SK-N-SH treated with all-trans-retinoic acid at 6 μM for 48 hours (cell line): ENCODE data around the gene KCNAB3.

ENCODE experiments used
- ATAC-seq: fragments of 200-7000 bp; cut with Tn5 transposase; 3 replicates; pipeline ENCODE4 v1.9.1; 2020; ENCODE audit warnings: mild to moderate bottlenecking, moderate library complexity
- ARNTL ChIP-seq: fragments of 450-650 bp; formaldehyde crosslinking; IDR thresholded peaks from 2 replicates; pipeline ENCODE4 v1.5.0; 2020; ENCODE audit warnings: low read depth, mild to moderate bottlenecking, moderate library complexity, borderline replicate concordance
- BACH2 ChIP-seq: fragments of 250-450 bp; sonication (Bioruptor Pico); IDR thresholded peaks from 2 replicates; pipeline ENCODE4 v1.9.0; 2021; ENCODE audit warnings: mild to moderate bottlenecking, borderline replicate concordance
- CSDC2 ChIP-seq: fragments of 250-450 bp; sonication (Bioruptor Pico); IDR thresholded peaks from 2 replicates; pipeline ENCODE4 v1.5.0; 2020; ENCODE audit warnings: mild to moderate bottlenecking, moderate library complexity
- ESRRG ChIP-seq: fragments of 250-450 bp; sonication (Bioruptor Pico); IDR thresholded peaks from 2 replicates; pipeline ENCODE4 v1.6.1; 2021; ENCODE audit warnings: mild to moderate bottlenecking
- GLIS3 ChIP-seq: fragments of 250-450 bp; sonication (Bioruptor Pico); IDR thresholded peaks from 2 replicates; pipeline ENCODE4 v1.5.0; 2020; ENCODE audit warnings: mild to moderate bottlenecking, moderate library complexity
- ISL1 ChIP-seq: fragments of 250-450 bp; sonication (Bioruptor Pico); IDR thresholded peaks from 2 replicates; pipeline ENCODE4 v2.1.2; 2022; ENCODE audit warnings: mild to moderate bottlenecking, moderate library complexity
- OSR1 ChIP-seq: fragments of 250-450 bp; sonication (Bioruptor Pico); IDR thresholded peaks from 2 replicates; pipeline ENCODE4 v1.8.0; 2022; ENCODE audit warnings: moderate library complexity, mild to moderate bottlenecking, inconsistent platforms
- PATZ1 ChIP-seq: fragments of 250-450 bp; sonication (Bioruptor Pico); IDR thresholded peaks from 2 replicates; pipeline ENCODE4 v1.8.0; 2020; ENCODE audit warnings: mild to moderate bottlenecking, moderate library complexity, borderline replicate concordance
- PPARA ChIP-seq: fragments of 250-450 bp; sonication (Bioruptor Pico); IDR thresholded peaks from 2 replicates; pipeline ENCODE4 v1.5.0; 2020; ENCODE audit warnings: mild to moderate bottlenecking, borderline replicate concordance
- RARB ChIP-seq: fragments of 250-450 bp; sonication (Bioruptor Pico); IDR thresholded peaks from 2 replicates; pipeline ENCODE4 v1.8.0; 2021; ENCODE audit warnings: mild to moderate bottlenecking, moderate library complexity
- SNAI2 ChIP-seq: fragments of 250-450 bp; sonication (Bioruptor Pico); IDR thresholded peaks from 2 replicates; pipeline ENCODE4 v1.5.0; 2020; ENCODE audit warnings: mild to moderate bottlenecking, moderate library complexity
- TOX ChIP-seq: fragments of 250-450 bp; sonication (Bioruptor Pico); IDR thresholded peaks from 2 replicates; pipeline ENCODE4 v1.8.0; 2021; ENCODE audit warnings: mild to moderate bottlenecking, moderate library complexity, borderline replicate concordance
- TSHZ2 ChIP-seq: fragments of 250-450 bp; sonication (Bioruptor Pico); IDR thresholded peaks from 2 replicates; pipeline ENCODE4 v1.5.0; 2020; ENCODE audit warnings: mild to moderate bottlenecking, moderate library complexity
- ZC3H10 ChIP-seq: fragments of 250-450 bp; sonication (Bioruptor Pico); IDR thresholded peaks from 2 replicates; pipeline ENCODE4 v1.5.1; 2021; ENCODE audit warnings: mild to moderate bottlenecking, moderate library complexity
- ZFP30 ChIP-seq: fragments of 450-650 bp; formaldehyde crosslinking; IDR thresholded peaks from 2 replicates; pipeline ENCODE4 v1.5.0; 2022; ENCODE audit warnings: mild to moderate bottlenecking, moderate library complexity
- ZNF565 ChIP-seq: fragments of 450-650 bp; formaldehyde crosslinking; conservative IDR thresholded peaks from 2 replicates; pipeline ENCODE4 v1.5.0; 2020; ENCODE audit warnings: low read depth, mild to moderate bottlenecking, moderate library complexity
- ZNF8 ChIP-seq: fragments of 450-650 bp; formaldehyde crosslinking; IDR thresholded peaks from 2 replicates; pipeline ENCODE4 v1.5.0; 2020; ENCODE audit warnings: mild to moderate bottlenecking, moderate library complexity
- TF ChIP-seq, protein P1 (sequence below): fragments of 250-450 bp; sonication (Bioruptor Pico); IDR thresholded peaks from 2 replicates; pipeline ENCODE4 v1.5.1; 2020; ENCODE audit warnings: low read depth, mild to moderate bottlenecking, moderate library complexity

KCNAB3 gene

DNA sequence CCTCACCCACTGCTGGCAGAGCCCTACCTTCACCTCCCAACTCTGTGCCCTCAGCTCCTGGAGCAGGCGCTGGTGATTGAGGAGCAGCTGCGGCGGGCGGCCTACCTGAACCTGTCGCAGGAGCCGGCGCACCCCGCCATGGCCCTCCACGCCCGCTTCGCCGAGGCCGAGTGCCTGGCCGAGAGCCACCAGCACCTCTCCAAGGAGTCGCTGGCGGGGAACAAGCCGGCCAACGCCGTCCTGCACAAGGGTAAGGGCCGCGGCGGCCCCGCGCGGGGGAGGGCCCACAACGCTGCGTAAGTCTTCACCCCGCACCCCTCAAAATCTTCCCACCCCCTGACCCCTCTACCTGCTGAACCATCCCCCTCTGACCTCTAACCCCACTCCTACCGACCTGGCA is 20.6 kb downstream of the KCNAB3 start (continued):
- no peak for TF ChIP-seq ZNF8 (CRISPR knock-in tag)
- no peak for TF ChIP-seq TOX (CRISPR knock-in tag)

- no peak for ATAC-seq
- TF ChIP-seq ZC3H10 (no peak), ARNTL (no peak), PPARA (CRISPR knock-in tag) (no peak), GLIS3 (no peak)
Measured at GRCh38 chr17:7903154-7904103, 26.2 kb downstream of the KCNAB3 start.

- peak; percentile 90 for ATAC-seq
- TF ChIP-seq, protein P1, sequence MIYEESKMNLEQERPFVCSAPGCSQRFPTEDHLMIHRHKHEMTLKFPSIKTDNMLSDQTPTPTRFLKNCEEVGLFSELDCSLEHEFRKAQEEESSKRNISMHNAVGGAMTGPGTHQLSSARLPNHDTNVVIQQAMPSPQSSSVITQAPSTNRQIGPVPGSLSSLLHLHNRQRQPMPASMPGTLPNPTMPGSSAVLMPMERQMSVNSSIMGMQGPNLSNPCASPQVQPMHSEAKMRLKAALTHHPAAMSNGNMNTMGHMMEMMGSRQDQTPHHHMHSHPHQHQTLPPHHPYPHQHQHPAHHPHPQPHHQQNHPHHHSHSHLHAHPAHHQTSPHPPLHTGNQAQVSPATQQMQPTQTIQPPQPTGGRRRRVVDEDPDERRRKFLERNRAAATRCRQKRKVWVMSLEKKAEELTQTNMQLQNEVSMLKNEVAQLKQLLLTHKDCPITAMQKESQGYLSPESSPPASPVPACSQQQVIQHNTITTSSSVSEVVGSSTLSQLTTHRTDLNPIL (CRISPR knock-in tag) = no peak
- TF ChIP-seq SNAI2 (CRISPR knock-in tag) = no peak
- TF ChIP-seq, all 23 proteins: peak for 0
Measured at GRCh38 chr17:7897773-7898172, 31.9 kb downstream of the KCNAB3 start.

DNA sequence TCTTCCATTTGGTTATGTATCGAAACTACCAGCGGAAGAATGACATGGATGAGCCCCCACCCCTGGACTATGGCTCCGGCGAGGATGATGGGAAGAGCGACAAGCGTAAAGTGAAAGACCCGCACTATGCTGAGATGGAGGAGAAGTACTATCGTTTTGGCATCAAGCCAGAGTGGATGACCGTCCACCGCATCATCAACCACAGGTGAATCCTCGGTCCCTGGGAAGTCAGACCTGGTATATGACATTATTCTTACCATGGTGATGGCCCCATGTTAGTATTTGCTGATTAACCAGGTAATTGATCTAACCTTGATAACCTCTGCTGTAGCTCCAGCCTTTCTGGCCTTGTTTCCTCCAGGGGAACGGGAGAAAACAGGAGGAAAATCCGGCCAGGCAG is 32.6 kb downstream of the KCNAB3 start:
- no peak for ATAC-seq

GRCh38 chr17:7894866-7895265 is 34.8 kb downstream of the KCNAB3 start:
- ATAC-seq = no peak
- no peak for TF ChIP-seq OSR1 (CRISPR knock-in tag)
- TF ChIP-seq BACH2 (CRISPR knock-in tag) = no peak
- TF ChIP-seq TSHZ2 (CRISPR knock-in tag) = no peak
- TF ChIP-seq, protein P1 (CRISPR knock-in tag) = no peak
- no peak for TF ChIP-seq TOX (CRISPR knock-in tag)
- TF ChIP-seq ESRRG = no peak
- no peak for TF ChIP-seq CSDC2 (CRISPR knock-in tag)
- no peak for TF ChIP-seq RARB (CRISPR knock-in tag)
- no peak for TF ChIP-seq ZNF8 (CRISPR knock-in tag)
- TF ChIP-seq ISL1 = no peak
- TF ChIP-seq ZNF565 (CRISPR knock-in tag) = no peak
- TF ChIP-seq ZFP30 (CRISPR knock-in tag) = no peak

More for the DNA sequence above, 32.6 kb downstream of the KCNAB3 start:
- TF ChIP-seq BACH2 (CRISPR knock-in tag) (no peak), ESRRG (no peak), PATZ1 (CRISPR knock-in tag) (no peak)
